Testis (tissue), 2 donors: Measurements from ENCODE around the gene WTAP.

Experiments
- POLR2A ChIP-seq: fragments of 450-650 bp; IDR thresholded peaks from one replicate; pipeline ENCODE4 v1.6.1; 2017; ENCODE audit warnings: antibody characterized with exemption, mild to moderate bottlenecking, moderate library complexity
- TF ChIP-seq, protein P1 (sequence below), 3 experiments: fragments of 450-650 bp in 2 of 3; fragments of 200-600 bp in 1 of 3; sonication (generic) in 1 of 3; IDR thresholded peaks; one replicate each; pipeline ENCODE4 v1.5.1; 2016 to 2019; ENCODE audit warnings: antibody characterized with exemption in 3 of 3, mild to moderate bottlenecking in 2 of 3, moderate library complexity in 1 of 3

DNA sequence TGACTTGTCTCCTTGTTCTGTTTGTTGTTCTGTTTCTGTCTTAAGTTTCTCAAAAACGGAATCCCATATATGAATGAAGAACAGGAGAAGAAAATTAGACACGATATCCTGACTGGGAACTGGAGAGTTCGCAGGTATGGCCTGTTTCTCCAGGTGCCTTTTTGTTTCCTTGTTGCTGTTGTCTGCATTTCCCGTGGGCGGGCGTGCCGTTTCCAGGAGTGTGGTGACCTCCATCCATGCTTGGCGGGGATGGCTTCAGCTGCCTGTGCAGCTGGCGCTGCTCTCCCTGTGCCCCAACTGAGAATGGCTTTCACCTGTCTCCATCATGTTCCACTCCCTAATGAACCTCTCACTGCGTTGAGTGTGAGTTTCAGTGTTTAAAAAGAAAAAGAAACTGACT, 77.2 kb downstream of the WTAP start:
- TF ChIP-seq, protein P1, sequence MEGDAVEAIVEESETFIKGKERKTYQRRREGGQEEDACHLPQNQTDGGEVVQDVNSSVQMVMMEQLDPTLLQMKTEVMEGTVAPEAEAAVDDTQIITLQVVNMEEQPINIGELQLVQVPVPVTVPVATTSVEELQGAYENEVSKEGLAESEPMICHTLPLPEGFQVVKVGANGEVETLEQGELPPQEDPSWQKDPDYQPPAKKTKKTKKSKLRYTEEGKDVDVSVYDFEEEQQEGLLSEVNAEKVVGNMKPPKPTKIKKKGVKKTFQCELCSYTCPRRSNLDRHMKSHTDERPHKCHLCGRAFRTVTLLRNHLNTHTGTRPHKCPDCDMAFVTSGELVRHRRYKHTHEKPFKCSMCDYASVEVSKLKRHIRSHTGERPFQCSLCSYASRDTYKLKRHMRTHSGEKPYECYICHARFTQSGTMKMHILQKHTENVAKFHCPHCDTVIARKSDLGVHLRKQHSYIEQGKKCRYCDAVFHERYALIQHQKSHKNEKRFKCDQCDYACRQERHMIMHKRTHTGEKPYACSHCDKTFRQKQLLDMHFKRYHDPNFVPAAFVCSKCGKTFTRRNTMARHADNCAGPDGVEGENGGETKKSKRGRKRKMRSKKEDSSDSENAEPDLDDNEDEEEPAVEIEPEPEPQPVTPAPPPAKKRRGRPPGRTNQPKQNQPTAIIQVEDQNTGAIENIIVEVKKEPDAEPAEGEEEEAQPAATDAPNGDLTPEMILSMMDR (IDR thresholded peaks at IDR 0.05), result no peak
- TF ChIP-seq POLR2A, result no peak
